Renal pelvis (tissue), 12 donors: ENCODE data around the gene GLS2. TPM values are rescaled to one million over a fixed set of nuclear protein-coding genes. Genes with fewer than 3 reads are reported as not detected.
"Not testable (repeated sequence)": the region's sequence is repeated elsewhere in the genome, so short reads cannot be mapped to it uniquely, and the experiment has no call there.

Experiments used
- DNase-seq: peaks from one replicate; pipeline ENCODE4 v3.0.0-alpha.2; 2013
- long read RNA-seq, 16 experiments: transcript quantifications; one replicate each; lab custom pipeline, GENCODE V29; 2026
- polyA plus RNA-seq, 3 donors: library from polyadenylated mRNA; unstranded; fragments of 120-200 nt; gene quantifications; one replicate each; pipeline ENCODE4 v1.2.1, GENCODE V29; 2013; ENCODE audit not compliant: insufficient read length in 3 of 3

GLS2 gene
- polyA plus RNA-seq, result 1 to 10 TPM in 2 of 3 donors, under 1 TPM in 1; 1.00 to 2.3 (median 1.5) TPM
- long read RNA-seq, donor 1, result 0 reads
- long read RNA-seq, donor 2, result 0 reads
- long read RNA-seq, donor 3, result 0 reads
- long read RNA-seq, donor 4, result 0 reads
- long read RNA-seq, donor 5, result 0 reads
- long read RNA-seq, donor 6, partial matches to known transcripts, result 0 of 1 reads
- long read RNA-seq, donor 6, other reads (novel, unspliced or antisense), result 0 of 1 reads
- long read RNA-seq, donor 7, result 0 reads
- long read RNA-seq, donor 8, result 0 reads
- long read RNA-seq, donor 9, result 0 reads
- long read RNA-seq, donor 10, partial matches to known transcripts, result 0 of 1 reads
- long read RNA-seq, donor 10, other reads (novel, unspliced or antisense), result 0 of 1 reads
- long read RNA-seq, donor 11, result 0 reads
- long read RNA-seq, donor 12, partial matches to known transcripts, result 0 of 1 reads
- long read RNA-seq, donor 12, other reads (novel, unspliced or antisense), result 0 of 1 reads
- long read RNA-seq, donor 13, result 0 reads
- long read RNA-seq, donor 14, result 0 reads
- long read RNA-seq, donor 15, result 0 reads
- long read RNA-seq, donor 16, result 0 reads

DNA sequence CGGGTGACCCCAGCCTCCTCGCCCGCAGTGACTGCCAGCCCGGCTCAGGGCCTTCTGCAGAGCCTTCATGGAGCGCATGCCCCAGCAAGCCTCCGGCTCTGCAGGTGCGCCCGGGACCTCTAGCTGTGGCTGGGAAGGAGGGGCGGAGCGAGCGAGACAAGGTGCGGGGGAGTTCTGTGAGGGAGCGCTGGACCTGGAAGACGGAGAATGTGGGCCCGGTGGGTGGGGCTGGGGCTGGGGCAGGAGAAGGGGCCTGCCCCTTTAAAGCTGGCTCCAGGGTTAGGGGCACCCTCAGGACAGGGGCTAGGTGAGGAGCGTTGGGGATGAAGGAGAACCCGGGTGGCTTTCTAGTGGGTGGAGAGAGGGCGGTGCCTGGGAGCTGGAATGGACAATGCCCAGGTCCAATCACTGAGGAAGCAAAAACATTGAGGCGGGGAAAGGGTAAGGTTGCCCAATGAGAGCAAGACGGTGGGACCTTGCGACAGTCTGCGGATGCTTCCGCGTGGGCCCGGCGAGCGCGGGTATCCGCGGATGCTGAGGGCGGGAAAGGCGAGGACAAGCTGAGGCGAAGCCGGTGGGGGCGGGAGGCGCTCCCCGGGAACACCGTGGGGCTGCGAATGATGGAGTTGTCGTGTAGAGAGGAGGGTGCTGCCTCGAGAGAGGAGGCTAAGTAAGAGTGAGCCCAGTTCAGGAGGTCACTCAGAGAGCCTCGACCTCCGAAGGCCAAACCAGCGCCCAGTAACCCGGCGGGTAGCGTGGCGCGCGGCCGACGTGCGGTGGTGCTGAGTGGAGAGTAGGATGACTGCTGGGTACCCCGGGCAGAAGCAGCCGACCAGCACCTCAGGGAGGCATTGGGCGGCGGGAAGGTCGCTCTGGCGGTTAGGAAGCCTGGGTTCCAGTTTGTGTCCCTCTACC is at the start of gene GLS2:
GLS2 (minus strand) TSS at position 121 of the 915 bp plus-strand sequence; CDS start at position 78, 43 bp downstream.
- DNase-seq, result peak; percentile 84

DNA sequence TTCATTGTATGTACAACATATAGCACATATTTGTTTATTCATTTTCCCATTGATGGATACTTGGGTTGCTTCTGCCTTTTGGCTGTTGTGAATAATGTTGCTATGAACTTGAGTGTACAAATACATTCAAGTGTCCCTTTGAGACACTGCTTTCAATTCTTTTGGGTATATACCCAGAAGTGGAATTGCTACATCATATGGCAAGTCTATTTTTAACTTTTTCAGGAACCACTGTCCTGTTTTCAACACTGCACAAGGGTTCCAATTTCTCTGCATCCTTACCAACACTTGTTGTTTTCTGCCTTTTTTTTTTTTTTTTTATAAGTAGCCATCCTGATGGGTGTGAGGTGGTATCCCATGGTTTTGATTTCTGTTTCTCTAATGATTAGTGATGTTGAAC is 49.6 kb upstream of the GLS2 start:
- DNase-seq, result no peak

DNA sequence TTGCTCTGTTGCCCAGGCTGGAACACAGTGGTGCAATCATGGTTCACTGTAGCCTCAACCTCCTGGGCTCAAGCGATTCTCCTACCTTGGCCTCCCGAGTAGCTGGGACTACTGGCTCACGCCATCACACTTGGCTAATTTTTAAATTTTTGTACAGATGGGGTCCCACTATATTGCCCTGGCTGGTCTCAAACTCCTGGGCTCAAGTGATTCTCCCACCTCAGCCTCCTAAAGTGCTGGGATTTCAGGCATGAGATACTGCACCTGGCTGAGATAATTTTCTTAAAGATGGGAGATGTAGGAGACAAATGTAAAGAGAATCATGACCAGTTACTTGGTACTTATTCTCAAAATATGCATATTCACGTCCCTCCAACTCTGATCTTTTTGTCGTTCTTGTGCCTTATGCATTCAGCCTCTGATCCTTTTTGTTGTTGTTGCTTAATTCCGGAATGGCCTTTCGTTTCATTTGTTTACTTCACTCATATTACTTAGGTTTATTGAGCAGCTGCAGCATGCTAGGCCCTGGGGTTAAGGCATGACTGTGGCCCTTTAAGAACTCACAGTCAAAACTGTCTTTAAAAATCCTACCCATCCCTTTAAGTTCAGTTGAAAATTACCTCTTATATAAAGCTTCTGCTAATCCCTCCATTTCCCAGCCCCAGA is 42.6 kb upstream of the GLS2 start:
- no peak for DNase-seq

DNA sequence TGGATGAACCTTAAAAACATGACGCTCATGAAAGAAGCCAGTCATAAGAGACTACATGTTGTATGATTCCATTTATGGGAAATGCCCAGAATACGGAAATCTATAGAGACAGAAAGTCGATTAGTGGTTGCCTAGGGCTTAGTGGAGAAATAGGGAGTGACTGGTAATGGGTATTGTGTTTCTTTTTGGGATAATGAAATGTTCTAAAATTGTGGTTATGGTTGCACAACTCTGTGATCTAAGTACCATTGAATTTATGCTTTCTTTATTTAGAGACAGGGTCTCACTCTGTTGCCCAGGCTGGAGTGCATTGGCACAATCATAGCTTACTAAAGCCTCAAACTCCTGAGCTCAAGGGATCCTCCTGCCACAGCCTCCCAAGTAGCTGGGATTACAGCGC is 41.7 kb upstream of the GLS2 start:
- DNase-seq, result no peak

DNA sequence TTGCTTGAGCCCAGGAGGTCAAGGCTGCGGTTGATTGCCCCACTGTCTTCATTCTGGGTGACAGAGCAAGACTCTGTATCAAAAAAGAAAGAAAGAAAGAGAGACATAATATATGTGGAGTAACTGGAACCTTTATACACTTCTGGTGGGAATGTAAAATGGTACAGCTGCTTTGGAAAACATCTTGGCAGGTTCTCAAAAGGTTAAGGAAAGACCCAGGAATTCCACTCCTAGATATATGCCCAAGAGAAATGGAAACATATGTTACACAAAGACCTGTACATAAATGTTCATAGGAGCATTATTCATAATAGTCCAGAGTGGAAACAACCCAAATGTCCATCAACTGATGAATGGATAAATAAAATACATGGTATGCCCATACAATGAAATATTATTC is 40.9 kb upstream of the GLS2 start:
- DNase-seq, result no peak

DNA sequence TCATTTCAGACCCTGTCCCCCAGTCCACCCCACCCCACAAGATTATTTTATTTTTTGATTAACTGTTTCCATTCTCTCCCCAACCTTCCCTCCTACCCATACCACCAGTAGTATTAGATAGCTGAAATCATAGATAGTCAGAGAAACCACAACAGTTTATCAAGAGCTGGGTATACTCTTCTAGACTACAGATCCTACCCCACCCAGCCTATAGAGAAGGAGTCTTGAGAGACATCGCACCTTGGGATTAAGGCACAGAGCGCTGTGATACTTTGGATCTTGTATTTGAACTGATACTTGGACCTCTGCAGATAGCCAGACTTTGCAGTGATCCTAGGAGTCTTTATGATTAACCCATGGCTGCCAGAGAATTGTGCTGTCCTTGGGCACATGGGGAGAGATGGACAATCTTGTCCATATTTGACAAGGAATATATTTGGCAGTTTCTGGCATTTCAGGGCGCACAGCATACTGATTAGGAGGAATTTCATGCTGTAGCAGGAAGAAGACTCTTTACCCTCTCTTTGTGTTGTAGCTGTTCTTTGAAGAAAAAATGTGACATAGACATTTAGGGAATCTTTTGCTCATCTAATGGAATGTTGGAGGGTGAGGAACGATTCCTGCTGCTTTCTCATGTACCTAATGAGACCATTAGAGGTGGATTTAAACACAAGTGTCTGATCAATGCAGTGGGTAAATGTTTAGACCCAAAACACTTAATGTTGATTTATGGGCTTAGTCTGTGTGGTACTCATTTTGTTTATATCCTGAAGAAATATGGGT is 34.6 kb upstream of the GLS2 start:
- DNase-seq, result no peak

DNA sequence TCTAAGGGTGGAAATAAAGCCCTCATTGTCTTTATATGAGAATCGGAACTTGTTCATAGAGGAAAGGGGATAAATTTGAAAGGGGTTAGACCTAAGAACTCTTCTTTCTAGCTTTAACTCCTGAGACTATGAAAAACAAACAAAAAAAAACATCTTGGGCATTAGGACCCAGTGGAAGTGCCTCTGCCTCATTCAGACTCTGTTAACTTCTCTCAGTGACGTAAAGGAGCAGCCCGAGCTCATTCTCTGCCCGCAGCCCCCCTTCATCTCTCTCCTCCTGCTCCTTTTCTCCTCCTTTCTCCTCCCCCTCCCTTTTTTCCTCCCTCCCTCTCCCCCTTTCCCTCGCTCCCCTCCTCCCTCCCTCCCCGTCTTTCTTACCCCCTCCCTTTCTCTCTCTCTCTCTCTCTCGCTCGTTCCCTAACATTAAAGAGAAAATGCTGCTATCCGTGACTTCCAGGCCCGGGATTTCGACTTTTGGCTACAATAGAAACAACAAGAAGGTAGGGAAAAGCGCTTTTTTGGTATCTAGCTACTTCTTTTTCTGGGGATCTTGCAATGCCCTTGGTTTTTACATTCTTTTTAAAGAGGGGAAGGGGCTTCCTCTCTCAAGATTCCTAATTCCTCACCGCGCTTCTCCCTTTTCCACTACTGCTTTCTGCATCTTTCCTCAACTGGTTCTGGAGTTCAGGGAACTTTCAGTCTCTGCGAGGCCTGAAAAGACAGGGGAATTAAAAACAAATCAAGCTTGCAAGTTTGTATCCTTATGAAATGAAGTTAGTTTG is 33.8 kb upstream of the GLS2 start, which contains the start of gene RBMS2:
RBMS2 (plus strand) TSS at position 231 of the 782 bp plus-strand sequence; CDS start at position 435, 204 bp downstream.
- DNase-seq, result peak; percentile 93

DNA sequence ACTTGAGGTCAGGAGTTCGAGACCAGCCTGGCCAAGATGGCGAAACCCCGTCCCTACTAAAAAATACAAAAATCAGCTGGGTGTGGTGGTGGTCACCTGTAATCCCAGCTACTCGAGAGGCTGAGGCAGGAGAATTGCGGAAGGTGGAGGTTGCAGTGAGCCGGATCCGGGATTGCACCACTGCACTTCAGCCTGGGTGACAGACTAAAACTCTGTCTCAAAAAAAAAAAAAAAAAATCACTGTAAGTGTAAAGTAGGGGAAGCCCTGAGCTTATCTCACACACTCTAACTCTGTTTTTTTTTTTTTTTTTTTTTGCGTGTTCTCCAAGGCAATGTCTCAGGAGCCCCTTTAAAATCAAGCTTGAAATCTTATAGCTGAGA is 33.2 kb upstream of the GLS2 start:
- no peak for DNase-seq

DNA sequence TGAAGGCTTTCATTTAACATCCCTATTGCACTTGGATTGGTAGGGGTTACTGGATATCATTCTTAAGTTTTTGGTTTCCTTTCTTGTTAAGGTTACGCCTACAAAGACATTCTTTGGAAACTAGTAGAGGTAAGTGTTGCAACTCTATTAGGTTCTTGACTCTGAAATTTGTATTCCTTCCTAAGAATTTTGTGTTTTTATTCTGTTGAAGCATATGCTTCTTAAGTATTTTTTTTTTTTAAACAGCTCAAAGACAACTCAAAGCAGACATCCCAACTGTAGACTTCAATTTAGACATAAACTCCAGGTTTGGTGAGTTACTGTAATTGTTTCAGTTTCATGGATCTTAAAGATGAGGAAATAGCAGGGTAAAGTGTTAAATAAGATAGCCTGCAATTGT is 32.5 kb upstream of the GLS2 start:
- DNase-seq, result no peak

DNA sequence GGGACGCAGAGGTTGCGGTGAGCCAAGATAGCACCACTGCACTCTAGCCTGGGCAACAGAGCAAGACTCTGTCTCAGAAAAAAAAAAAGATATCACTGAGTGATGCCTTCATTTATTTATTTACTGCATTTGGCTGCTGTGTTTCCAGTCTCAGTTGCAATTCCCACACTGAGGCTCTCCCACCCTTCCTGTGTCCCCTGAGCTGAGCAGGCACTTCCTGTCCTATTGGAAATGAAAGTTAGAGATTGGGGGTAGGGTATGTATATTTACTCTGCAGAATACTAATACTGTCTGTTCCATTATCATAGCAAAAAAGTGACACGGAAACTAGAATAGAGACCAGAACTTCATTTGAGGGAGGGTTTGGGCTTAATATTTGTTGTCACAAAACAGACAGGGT is 32.1 kb upstream of the GLS2 start:
- no peak for DNase-seq

DNA sequence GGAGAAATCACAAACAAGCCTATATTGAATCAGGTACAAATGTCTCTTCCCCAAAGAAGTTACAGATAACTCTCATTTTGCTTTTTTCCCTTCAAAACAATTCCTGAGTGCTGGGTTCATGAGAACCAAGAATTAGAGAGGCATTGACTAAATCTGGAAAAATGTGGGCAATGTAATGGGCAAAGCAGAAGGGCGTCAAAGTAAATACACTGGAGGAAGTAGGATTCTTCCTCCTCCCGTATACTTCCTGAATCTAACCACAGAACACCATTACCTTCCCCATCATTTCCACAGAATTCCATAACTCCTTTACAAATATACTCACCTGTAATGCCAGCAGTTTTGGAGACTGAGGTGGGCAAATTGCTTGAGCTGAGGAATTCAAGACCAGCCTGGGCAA is 30.6 kb upstream of the GLS2 start:
- DNase-seq, result no peak

DNA sequence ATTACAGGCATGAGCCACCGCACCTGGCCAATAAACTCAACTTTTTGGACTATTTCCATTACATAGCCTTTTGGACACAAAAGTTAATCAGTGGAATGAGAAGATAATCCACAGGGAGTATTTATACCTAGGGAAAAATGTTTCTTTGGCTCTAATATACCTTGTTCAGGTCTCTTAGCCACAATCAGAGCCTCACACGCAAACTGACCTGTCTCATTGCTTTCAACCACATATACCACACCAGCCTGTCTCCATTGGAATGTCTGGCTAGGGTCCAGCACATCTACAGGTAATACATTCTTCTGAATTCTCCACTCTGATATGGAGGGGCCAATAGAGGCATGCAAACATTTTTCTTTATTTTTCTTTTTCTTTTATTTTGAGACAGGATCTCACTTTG is 29.9 kb upstream of the GLS2 start:
- no peak for DNase-seq

DNA sequence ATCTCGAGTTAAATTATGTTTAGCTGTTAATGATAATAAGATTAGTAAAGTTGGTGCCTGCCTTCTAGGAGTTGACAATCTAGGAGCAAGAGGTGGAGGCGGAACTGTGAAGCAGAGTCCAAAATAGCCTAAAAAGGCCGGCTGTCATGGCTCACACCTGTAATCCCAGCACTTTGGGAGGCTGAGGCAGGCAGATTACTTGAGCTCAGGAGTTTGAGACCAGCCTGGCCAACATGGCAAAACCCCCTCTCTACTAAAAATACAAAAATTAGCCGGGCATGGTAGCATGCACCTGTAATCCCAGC is 26.0 kb upstream of the GLS2 start:
- DNase-seq, result not testable (repeated sequence)

DNA sequence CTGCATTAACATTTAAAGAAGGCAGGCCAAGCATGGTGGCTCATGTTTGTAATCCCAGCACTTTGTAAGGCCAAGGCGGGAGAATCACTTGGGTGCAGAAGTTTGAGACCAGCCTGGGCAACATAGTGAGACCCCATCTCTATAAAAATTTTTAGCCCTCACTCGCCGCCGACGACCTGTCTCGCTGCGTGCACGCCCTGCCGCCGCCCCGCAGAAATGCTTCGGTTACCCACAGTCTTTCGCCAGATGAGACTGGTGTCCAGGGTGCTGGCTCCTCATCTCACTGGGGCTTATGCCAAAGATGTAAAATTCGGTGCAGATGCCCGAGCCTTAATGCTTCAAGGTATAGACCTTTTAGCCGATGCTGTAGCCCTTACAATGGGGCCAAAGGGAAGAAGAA is 22.8 kb upstream of the GLS2 start:
- no peak for DNase-seq

DNA sequence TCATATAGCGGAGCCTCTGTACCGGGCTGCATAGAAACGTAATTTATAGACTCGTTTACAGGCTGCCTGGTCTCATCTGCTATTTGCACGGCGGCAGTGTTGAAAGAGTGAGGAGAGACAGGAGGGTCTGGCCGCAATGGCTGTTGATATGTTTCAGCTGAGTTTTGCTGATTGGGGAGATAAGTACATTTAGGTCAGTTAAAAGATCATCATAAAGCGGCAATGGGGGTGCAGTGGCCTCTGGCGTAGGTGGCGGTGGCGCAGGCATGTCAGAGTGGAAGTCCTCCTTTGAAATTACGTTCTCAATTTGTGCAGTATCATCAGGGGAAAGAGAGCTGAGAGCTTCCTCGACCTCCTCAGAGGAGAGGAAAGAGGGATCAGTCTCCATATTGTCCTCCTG is 11.9 kb upstream of the GLS2 start:
- not testable (repeated sequence) for DNase-seq

DNA sequence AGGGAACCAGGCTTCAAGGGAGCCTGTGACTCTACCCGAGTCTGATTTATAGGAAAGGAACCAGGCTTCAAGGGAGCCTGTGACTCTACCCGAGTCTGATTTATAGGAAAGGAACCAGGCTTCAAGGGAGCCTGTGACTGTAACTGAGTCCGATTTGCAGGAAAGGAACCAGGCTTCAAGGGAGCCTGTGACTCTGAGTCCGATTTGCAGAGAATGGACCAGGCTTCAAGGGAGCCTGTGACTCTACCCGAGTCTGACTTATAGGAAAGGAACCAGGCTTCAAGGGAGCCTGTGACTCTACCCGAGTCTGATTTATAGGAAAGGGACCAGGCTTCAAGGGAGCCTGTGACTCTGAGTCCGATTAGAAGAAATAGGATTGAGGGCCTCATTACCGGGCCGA is 11.5 kb upstream of the GLS2 start:
- not testable (repeated sequence) for DNase-seq

DNA sequence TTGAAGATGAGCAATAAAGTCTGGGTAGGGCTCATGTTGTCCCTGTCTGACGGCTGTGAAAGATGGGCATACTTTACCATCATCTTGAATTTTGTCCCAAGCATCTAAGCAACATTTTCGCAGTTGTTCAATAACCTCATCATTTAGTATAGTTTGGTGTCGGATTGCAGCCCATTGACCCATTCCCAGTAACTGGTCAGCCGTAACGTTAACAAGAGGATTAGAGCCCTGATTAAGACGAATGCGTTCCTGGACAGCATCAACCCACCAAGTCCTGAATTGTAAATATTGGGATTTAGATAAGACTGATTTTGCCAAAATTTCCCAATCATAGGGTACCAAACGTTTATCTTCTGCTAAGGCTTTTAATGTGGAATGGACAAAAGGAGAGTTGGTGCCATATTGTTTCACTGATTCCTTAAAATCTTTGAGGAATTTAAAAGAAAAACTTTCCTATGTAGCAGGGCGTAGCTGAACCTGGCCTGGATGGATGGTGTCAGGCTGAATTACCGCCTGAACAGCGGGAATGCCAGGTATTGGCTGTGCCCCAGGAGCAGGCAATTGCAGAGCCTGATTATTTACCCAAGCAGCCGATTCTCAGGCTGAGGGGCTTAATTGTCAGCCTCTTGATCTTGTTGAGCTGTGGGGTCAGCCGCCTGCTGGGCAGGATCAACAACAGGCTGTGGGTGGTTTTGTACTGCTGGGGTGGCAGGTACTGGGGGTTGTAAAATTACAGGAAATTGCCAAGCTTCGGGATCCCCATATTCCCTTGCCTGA is 10.4 kb upstream of the GLS2 start:
- DNase-seq, result not testable (repeated sequence)

DNA sequence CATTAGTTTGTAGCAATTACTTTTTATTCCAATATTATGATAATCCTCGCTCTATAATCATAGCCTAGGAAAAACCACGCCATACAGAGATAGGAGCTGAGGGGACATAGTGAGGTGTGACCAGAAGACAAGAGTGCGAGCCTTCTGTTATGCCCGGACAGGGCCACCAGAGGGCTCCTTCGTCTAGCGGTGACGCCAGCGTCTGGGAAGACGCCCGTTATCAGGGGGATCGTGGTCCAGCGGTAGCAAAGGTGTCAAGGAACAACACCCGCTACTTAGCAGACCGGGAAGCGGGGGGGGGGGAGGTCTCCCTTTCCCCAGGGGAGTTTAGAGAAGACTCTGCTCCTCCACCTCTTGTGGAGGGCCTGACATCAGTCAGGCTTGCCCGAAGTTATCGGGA is 8.7 kb upstream of the GLS2 start:
- DNase-seq, result not testable (repeated sequence)

DNA sequence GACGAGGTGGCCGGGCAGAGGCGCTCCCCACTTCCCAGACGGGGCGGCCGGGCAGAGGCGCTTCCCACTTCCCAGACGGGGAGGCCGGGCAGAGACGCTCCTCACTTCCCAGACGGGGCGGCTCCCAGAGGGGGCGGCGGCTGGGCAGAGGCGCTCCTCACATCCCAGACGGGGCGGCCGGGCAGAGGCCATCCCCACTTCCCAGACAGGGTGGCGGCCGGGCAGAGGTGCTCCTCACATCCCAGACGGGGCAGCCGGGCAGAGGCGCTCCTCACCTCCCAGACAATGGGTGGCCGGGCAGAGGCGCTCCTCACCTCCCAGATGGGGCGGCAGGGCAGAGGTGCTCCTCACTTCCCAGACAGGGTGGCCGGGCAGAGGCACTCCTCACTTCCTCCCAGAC is 6.5 kb upstream of the GLS2 start:
- DNase-seq, result not testable (repeated sequence)

DNA sequence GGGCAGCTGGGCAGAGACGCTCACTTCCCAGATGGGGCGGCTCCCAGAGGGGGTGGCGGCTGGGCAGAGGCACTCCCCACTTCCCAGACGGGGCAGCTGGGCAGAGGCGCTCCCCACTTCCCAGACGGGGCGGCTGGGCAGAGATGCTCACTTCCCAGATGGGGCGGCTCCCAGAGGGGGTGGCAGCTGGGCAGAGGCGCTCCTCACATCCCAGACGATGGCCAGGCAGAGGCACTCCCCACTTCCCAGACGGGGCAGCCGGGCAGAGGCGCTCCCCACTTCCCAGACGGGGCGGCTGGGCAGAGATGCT is 6.1 kb upstream of the GLS2 start:
- not testable (repeated sequence) for DNase-seq
